Activated CD8-positive, alpha-beta memory T cell treated with anti-CD3 and anti-CD28 coated beads, Interleukin-2, amount 50 U/mL, for 1 hour (primary cell): ENCODE data around the gene EDDM13.
A peak's percentile ranks its signal among the peaks of the same experiment; 100 is the strongest.
"Not testable (repeated sequence)": the region's sequence is repeated elsewhere in the genome, so short reads cannot be mapped to it uniquely, and the experiment has no call there.

Experiments used
- DNase-seq: peaks from one replicate; pipeline ENCODE4 v3.0.0-alpha.2; 2020; ENCODE audit errors: extremely low read depth

EDDM13 gene

DNA sequence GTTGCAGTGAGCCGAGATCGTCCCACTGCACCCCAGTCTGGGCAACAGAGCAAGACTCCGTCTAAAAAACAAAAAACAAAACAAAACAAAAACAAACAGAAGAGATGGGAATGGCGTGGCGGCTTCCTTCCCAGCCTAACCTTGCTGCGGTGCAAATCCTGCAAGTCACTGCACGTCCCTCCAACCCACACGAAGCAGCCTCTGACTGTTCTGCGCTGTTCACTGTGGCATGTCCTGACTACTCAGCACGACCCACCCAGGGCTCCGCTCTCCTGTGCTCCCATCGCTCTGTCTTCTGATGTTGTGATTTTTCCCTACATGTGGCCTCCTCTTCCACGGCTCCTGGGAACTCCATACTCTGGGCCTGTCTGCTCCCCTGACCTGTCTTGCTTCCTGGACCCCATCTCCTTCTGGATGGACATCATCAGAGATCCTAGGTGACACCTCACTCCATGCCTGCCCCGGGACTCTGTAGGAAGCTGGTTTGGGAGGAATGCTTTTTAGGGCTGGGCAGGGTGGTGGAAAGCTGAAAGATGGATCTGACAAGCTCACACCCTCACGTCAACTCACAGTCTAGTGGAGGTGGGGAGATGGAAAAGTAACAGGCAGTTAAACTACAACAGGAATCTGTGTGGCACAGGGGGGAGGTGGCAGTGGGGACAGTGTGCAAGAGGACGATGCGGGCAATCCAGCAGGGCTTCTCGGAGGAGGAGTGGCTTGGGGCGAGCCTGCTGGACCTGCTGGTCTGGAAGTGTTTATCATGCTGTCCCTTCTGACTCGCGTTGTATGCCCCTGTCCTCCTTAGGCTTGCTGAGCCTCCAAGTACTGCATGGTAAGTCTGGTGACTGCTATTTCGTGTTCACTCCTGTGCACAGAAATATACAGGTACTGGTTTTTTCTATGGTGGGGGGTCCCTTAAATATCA lies 23.2 kb downstream of the EDDM13 start:
- no peak for DNase-seq

DNA sequence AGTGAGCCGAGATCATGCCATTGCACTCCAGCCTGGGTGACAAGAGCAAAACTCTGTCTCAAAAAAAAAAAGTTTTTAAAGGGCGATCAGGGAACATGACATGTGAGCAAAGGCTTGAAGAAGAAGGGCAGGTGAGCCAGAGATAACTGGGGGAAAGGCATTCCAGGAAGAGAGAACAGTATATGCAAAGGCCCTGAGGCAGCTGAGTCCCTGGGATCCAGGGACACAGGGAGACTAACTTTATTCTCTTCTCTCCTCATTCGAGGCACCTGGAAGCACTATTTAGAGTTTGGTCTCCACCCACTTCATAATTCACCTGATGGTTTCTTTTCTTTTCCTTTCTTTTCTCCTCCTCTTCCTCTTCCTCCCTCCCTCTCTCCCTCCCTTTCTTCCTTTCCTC lies 24.5 kb downstream of the EDDM13 start:
- DNase-seq, result no peak

DNA sequence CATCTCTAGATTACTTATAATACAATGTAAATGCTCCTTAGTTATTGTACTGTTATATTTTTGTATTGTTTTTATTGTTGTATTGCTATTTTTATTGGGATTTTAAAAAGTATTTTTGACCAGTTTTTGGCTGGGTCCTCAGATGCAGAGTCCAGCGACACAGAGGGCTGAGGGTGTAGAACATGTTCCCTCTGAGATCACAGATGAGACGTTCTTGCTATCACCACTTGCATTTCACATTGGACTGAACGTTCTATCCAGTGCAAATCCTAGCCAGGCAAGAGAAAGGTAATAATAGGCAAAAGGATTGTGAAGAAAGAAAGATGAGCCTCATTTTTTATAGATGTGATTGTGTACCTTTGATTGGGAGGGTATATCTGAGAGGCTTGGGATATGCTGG lies 27.1 kb downstream of the EDDM13 start:
- DNase-seq, result no peak

DNA sequence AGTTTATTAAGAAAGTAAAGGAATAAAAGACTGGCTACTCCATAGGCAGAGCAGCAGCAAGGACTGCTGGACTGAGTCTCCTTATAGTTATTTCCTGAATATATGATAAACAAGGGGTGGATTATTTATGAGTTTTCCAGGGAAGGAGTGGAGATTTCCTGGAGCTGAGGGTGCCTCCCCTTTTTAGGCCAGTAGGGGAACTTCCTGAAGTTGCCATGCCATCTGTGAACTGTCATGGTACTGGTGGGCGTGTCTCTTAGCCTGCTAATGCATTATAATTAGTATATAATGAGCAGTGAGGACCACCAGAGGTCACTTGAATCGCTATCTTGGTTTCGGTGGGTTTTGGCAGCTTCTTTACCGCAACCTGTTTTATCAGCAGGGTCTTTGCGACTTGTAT lies 28.6 kb downstream of the EDDM13 start:
- DNase-seq, result no peak

DNA sequence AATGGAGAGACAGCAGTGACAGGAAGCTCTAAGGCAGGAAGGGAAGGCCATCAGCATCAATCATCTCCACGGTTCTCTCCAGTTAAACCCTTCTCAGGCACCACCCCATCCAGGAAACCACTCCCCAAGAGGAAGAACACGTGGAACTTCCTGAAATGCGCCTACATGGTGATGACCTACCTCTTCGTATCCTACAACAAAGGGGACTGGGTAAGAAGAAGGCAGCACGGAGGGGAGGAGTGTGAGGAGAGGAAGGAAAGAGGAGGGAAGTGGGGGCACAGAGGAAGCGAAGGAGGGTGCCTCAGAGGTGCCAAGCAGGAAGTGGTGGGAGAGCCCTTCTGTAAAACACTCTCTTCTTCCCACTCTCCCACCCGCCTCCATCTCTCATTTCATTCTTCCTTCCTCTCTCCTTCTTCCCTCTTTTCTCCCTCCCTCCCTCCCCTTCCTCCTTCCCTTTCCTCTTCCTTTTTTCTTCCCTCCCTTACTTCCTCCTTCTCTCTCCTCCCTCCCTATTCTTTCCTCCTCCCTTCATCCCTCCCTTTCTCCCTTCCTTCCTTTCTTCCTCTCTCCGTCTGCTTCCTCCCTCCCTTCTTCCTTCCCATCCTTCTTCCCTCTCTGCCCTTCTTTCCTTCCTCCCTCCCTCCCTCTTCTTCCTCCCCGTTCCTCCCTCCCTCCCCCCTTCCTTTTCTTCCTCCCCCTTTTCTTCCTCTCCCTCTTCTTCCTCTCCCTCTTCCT lies 29.5 kb downstream of the EDDM13 start:
- DNase-seq, result no peak

DNA sequence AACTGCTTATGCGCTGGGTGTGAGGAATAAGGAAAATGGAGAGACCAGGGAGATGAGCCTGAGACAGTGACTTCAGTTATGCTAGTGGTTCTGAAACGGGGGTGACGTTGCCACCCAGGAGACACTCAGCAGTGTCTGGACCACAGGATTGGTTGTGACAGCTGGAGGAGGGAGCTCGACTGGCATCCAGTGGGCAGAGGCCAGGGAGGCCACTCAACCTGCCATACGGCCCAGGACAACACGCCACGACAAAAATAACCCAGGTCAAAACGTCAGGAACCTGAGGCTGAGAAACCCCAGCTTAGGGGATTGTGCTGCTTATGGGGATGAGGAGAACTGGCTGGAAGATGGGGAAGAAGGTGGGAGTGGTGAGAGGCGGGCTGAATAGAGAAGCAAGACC lies 31.7 kb downstream of the EDDM13 start:
- DNase-seq, result no peak

DNA sequence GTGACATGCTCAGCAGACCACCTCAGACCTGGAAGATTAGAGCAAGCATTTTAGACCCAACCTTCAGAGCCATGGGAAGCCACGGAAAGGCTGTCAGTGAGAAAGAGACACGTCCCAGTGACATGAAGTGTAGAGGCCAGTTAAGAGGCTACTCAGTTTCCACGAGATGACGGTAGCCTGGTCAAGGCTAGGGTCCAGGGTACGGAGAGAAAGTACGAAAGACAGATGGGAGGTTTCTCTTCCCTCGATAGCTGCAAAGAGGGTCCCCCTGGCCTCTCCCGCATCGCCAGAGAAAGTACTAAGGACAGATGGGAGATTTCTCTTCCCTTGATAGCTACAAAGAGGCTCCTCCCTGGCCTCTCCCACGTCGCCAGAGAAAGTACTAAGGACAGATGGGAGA lies 33.5 kb downstream of the EDDM13 start:
- DNase-seq, result no peak

DNA sequence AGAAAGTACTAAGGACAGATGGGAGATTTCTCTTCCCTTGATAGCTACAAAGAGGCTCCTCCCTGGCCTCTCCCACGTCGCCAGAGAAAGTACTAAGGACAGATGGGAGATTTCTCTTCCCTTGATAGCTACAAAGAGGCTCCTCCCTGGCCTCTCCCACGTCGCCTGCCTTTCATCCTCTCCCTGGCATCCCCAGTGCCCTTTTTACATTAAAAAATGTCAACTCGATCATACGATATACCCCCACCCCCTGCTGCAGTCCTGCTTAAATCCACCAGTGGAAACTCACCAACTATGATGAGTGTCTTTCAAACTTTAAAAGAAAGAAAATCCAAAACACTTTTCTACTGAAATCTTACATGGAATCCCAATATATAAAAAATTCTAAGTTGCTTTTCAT lies 34.5 kb downstream of the EDDM13 start:
- not testable (repeated sequence) for DNase-seq

DNA sequence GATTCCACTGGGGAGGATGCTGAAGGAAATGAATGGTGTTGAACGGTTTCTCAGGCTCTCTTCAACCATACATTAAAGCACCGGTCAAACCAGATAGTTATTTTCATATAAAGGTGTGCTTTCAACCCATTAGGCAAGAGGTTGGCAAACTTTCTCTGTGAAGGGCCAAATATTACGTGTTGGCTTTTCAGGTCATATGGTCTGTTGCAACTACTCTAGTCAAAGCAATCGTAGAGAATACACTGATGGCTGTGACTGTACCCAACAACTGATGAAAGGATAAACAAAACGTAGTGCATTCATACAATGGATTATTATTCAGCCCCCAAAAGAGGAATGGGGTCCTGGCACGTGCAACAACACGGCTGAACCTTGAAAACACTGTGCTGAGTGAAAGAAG lies 36.2 kb downstream of the EDDM13 start:
- no peak for DNase-seq

DNA sequence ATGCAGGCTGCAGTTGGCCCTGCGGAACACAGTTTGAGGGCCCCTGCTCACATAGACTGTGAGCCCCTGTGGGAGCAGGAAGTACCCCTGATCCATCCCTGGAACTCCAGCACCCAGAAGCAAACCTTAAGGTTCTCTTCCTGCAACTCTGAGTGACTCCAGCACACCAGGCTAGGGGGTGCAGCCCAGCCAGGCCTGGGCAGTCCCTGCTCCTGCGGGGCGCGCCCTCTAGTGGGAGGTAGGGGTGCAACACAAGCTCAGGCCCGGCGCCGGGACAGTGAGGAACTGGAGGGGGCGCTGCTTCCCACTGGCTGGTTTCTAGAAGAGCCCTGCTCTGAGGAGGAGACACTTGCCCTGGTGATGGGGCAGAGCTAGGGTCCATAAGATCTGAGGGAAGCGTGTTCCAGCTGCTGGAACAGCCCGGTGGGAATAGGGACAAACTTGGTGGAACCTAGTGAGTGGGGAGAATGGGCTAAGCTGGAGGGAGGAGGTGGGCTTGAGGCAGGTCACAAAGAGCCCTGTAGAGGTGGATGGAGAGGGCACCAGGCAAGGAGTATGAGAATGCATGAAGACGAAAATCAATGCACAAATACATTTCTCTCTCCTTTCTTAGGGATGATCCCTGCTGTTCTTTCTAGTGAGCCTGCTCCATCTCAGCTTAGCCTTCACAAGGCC lies 37.1 kb downstream of the EDDM13 start:
- DNase-seq, result no peak

DNA sequence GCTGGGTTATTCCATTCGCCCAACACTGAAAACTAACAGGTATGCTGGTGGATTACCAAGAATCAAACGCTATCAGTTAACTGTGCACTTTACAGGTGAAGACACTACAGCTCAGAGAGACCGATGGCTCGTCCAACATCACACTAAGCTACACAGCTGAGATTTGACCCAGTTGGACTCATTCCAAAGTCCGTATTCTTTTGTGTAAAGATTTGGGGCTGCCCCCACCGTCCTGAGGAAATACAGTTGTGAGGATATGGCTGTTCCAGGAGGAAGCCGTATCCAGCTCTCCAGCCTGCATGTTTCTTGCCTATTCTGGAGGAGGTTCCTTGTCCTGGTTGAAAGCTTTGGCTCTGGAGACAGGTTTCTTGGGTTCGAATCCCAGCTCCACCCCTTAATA lies 37.9 kb downstream of the EDDM13 start:
- DNase-seq, result no peak

DNA sequence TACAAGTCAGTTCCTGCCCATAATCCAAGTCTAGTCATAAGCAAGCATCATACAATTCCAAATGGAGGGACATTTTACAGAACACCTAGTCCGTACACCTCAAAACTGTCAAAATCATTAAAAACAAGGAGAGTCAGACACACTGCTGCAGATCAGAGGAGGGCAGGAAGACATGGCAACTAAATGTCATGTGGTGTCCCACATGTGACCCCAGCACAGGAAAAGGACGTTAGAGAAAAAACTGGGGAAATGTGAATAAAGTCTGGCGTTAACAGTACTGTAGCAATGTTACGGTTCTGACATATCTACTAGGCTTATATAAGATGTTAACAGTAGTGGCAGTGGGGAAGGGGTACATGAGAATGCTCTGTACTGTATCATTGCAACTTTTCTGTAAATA lies 39.8 kb downstream of the EDDM13 start:
- DNase-seq, result no peak

DNA sequence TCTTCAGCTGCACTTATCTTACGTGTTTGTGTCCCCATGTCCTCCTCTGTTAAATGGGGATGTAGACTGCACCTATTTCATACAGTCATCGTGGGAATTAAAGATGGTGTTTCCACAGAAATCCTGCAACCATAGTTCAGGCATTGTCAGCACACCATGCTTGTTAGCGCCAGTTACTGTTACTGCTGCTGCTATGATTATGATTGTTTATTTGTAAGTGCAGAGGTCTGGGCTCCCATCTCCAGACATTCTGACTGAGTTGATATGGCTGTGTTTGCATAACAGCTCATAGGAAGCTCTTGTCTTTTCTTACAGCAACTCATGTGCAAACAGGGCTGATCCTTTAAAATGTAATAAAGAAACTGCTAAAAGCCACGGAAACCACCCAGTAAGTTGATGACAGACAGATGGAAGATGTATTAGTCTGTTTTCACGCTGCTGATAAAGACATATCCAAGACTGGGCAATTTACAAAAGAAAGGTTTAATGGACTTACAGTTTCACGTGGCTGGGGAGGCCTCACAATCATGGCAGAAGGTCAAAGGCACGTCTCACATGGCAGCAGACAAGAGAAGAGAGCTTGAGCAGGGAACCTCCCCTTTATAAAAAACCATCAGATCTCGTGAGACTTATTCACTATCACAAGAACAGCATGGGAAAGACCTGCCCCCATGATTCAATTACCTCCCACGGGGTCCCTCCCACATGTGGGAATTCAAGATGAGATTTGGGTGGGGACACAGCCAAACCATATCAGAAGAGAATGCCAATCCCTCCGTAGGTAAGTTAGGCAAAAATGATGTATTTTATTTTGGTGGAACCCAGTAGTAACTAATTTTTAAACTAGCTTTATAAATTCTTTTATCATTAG lies 40.5 kb downstream of the EDDM13 start:
- no peak for DNase-seq

DNA sequence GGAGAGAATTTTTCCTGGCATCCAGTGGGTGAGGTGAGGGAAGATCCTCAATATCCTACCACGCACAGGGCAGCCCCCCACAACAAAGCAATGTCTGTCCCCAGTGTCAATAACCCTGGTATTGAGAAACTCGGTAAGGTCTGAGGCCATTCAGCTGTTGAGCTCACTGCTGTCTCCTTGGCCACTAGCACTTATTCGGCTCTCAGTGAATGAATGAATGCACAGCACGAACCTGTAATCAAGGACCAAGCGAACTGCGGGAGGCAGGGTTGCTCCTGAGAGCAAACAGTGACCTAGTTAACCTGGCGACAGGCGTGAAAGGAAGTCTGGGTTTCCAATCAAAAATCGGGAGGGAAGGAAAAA lies 41.5 kb downstream of the EDDM13 start:
- no peak for DNase-seq

DNA sequence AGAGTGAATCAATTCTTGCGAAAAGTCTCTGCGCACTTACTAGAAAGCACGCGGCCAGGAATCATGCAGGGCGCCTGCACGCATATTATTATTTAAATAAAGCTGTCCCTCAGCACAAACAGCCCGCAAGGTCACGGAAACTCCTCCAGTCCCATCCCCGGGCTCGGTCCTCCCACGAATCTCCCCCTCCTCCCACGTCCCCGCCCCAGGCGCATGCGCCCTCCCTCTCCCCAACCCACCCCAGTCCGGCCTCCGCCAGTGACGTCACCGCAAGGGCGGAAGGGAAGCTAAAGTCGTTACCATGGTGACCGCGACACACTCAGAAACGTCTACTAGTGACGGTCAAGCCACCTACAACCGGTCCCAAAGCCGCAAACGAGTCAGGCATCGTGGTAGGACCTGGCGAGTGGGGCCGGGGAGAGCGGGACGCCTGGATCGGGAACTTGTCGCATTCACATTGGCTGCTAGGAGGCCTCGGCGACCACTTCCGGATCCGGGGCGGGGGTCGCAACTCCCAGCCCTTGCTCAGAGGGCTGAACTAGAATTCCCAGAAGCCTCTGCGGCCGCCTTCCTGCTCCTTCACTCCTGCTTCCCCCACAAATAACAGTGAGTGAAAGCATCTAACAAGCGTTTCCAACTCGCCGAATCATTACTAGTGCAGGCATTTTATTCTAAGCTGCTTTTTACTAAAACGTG lies 42.0 kb downstream of the EDDM13 start, which contains the start of gene ZSCAN5A:
Gene ZSCAN5A, minus strand, starts transcription at position 459 of the 696 bp plus-strand sequence. CDS start 89,793 bp downstream, outside the sequence.
- peak; percentile 95 for DNase-seq

DNA sequence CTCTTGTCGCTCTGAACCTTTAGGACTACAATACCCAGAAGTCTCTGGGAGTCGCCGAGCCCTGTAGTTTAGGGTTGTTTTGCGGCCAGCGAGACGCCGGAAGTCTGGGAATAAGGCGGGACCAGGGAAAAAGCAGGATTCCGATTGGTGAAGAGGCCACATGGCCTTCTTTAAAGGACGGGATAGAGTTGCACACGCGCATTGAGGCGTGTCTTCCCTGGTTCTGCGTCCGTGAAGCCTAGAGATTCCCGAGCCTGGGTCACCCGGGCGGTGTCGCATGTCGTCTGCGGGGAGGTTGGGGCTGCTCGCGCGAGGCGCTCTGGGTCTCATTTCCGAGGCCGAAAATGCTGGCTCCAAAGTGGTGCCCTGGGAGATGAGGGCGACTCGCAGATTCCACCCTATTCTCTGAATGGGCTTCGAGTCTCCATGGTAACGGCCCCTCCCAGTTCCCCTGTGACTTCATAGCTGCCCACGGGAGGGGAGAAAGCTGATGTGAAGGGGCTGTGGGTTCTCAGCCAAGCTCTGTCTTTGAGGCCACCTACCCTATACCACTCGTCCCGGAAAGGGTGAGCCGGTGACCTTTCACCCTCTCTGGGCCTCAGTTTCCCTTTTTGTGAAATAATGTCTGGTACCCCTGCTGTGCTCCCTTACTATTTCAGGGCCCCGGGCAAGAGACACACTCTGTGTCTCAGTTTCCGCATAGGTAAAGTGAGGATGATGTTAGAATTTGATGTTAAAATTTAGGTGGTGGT lies 42.7 kb downstream of the EDDM13 start:
- DNase-seq, result peak; percentile 86

DNA sequence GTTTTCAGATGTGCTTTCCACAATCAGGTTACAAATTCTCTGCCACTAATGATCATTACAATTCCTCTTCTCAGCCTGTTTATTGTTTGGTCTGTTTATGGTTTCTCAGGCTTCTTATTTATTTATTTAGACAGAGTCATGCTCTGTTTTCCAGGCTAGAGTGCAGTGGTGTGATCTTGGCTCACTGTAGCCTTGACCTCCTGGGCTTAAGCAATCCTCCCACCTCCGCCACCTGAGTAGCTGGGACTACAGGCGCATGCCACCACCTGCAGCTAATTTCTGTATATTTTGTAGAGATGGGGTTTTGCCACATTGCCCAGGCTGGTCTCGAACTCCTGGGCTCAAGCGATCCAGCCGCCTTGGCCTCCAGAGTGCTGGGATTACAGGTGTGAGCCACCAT lies 44.2 kb downstream of the EDDM13 start:
- no peak for DNase-seq

DNA sequence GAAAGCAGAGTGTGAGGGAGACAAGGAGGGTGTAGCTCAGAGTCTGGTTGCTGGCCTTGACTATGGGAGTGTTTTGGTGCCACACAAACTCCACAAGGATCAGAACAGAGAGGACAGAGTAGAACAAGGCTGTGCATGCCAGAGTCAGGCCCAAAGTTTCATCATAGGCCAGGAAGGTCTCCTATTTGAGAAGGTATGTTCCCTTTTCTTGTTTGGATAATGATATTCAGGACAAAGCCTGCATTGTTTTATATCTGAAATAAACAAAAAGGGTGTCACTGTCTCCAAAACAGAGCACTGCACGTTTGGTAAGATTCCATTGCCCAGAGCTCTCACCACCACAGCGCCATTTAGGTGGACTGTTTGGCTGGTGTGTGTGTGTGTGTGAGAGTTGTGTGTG lies 45.2 kb downstream of the EDDM13 start:
- no peak for DNase-seq

DNA sequence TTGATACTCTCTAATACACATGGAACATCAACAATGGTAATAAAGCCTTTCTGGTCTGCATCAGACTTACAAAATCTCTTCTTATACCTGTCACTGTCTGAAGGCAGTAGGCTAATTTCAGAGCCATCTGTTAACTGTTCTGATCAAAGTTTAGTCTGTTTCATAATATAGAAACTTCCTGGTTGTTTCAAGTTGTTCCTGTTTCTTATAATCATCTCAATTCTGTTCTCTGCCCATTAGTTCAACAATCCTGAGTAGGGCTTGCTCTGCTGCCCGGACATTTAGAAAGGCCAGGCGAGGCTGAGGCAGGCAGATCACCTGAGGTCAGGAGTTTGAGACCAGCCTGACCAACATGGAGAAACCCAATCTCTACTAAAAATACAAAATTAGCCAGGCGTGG lies 47.4 kb downstream of the EDDM13 start:
- DNase-seq, result no peak
